ENCODE measurements around the gene RNGTT. TPM values are rescaled to one million over a fixed set of nuclear protein-coding genes. Genes with fewer than 3 reads are reported as not detected.

RNGTT gene
- total RNA-seq, 6 experiments from 2014 or later = 16.0 to 17.4 (median 16.8) TPM

GRCh38 chr6:89008001-89008814 is 44.8 kb upstream of the RNGTT start:
- Mint-ChIP-seq H3K27me3 (ENCODE audit: insufficient read depth) (peaks cover 26% of the 10 kb centered on the region), H3K27ac (no peak overlapping the region), H3K9me3 (no peaks in the 10 kb centered on the region), H3K4me1 (ENCODE audit: low read depth) (no peaks in the 10 kb centered on the region), H3K4me3 (peak overlapping the region; percentile 58; the same call in 1 of the 2 replicates), H3K36me3 (ENCODE audit: low read depth) (no peaks in the 10 kb centered on the region)
- TF ChIP-seq CTCF (IDR thresholded peaks at IDR 0.05) = no peak
- DNase-seq = no peak

GRCh38 chr6:89007209-89008000 is 44.0 kb upstream of the RNGTT start:
- Mint-ChIP-seq H3K27ac (no peak overlapping the region), H3K27me3 (ENCODE audit: insufficient read depth) (peaks cover 26% of the 10 kb centered on the region), H3K4me3 (no peak overlapping the region; the same call in 1 of the 2 replicates), H3K4me1 (ENCODE audit: low read depth) (no peaks in the 10 kb centered on the region), H3K9me3 (no peaks in the 10 kb centered on the region), H3K36me3 (ENCODE audit: low read depth) (no peaks in the 10 kb centered on the region)
- no peak for TF ChIP-seq CTCF (IDR thresholded peaks at IDR 0.05)
- no peak for DNase-seq

- Mint-ChIP-seq H3K9me3 (no peaks in the 10 kb centered on the region), H3K27me3 (ENCODE audit: insufficient read depth) (peaks cover 10% of the 10 kb centered on the region), H3K36me3 (ENCODE audit: low read depth) (no peaks in the 10 kb centered on the region), H3K27ac (no peak overlapping the region), H3K4me1 (ENCODE audit: low read depth) (no peaks in the 10 kb centered on the region), H3K4me3 (no peak overlapping the region)
- DNase-seq = no peak
- TF ChIP-seq CTCF (IDR thresholded peaks at IDR 0.05) = no peak
Measured at GRCh38 chr6:89002523-89002922, 39.1 kb upstream of the RNGTT start.

GRCh38 chr6:88997327-88997726 is 33.9 kb upstream of the RNGTT start:
- no peaks in the 10 kb centered on the region for H3K4me1 Mint-ChIP-seq (ENCODE audit: low read depth)
- H3K9me3 Mint-ChIP-seq = no peaks in the 10 kb centered on the region
- H3K36me3 Mint-ChIP-seq (ENCODE audit: low read depth) = no peaks in the 10 kb centered on the region
- no peak overlapping the region for H3K4me3 Mint-ChIP-seq
- no peak for TF ChIP-seq CTCF (IDR thresholded peaks at IDR 0.05)
- no peak for DNase-seq
- H3K27ac Mint-ChIP-seq = no peak overlapping the region
- peaks cover 5% of the 10 kb centered on the region; the same call in 1 of the 2 replicates for H3K27me3 Mint-ChIP-seq (ENCODE audit: insufficient read depth)

GRCh38 chr6:88992741-88993552 is 29.5 kb upstream of the RNGTT start:
- no peak overlapping the region for H3K27ac Mint-ChIP-seq
- no peak for DNase-seq
- no peaks in the 10 kb centered on the region for H3K36me3 Mint-ChIP-seq (ENCODE audit: low read depth)
- H3K4me1 Mint-ChIP-seq (ENCODE audit: low read depth) = no peaks in the 10 kb centered on the region
- no peak overlapping the region for H3K4me3 Mint-ChIP-seq
- TF ChIP-seq CTCF (IDR thresholded peaks at IDR 0.05) = no peak
- H3K27me3 Mint-ChIP-seq (ENCODE audit: insufficient read depth) = peaks cover 7% of the 10 kb centered on the region; the same call in 1 of the 2 replicates
- no peaks in the 10 kb centered on the region for H3K9me3 Mint-ChIP-seq

Measured in HFFc6 (cell line).